HCT116 (cell line): ENCODE data around the gene PCDHB5. TPM values are rescaled to one million over a fixed set of nuclear protein-coding genes. Genes with fewer than 3 reads are reported as not detected.

ENCODE experiments used
- ATAC-seq: fragments of 200-7000 bp; cut with Tn5 transposase; 2 replicates; pipeline ENCODE4 v1.9.1; 2020; ENCODE audit warnings: mild to moderate bottlenecking, moderate library complexity
- BruUV-seq: library from RNA; stranded (reverse); fragments of 400-500 nt; replicated peaks from 2 replicates; lab custom pipeline; 2021; lab: Mats Ljungman, UMichigan
- CTCF ChIA-PET: fragments of 300-600 bp; sonication (Branson Sonifier 250); formaldehyde crosslinking; loops from one replicate; lab custom pipeline; 2021; ENCODE audit warnings: antibody characterized with exemption; lab: Charles Lee
- POLR2A ChIA-PET: fragments of 300-600, 350-600 bp; sonication (Branson Sonifier 250); formaldehyde crosslinking; loops from one replicate; lab custom pipeline; 2021; ENCODE audit warnings: antibody characterized with exemption; lab: Charles Lee
- RAD21 ChIA-PET, 2 experiments: fragments of 300-600 bp; sonication (Branson Sonifier 250); formaldehyde crosslinking; loops; one replicate each; lab custom pipeline; 2023; ENCODE audit warnings: low total read pairs in 2 of 2; ENCODE audit not compliant: uncharacterized antibody in 2 of 2, unreplicated experiment in 2 of 2, low non-redundant PET in 1 of 2; lab: Charles Lee
- DNase-seq: peaks from one replicate; pipeline ENCODE4 v3.0.0-alpha.2; 2010; ENCODE audit warnings: low read depth, low spot score
- H2AFZ ChIP-seq: fragments of 200-600 bp; shearing (Covaris generic), sonication (generic); 2 replicates; pipeline ENCODE4 v1.6.1; 2017; ENCODE audit warnings: low read depth, mixed run types, mixed read lengths, antibody characterized with exemption, low read length; ENCODE audit not compliant: poor library complexity, severe bottlenecking
- H3K27ac ChIP-seq: 2 replicates; pipeline ENCODE4 v1.5.1; 2012; ENCODE audit warnings: low read depth, low read length
- H3K27me3 ChIP-seq: fragments of 200-600 bp; sonication (generic); 2 replicates; pipeline ENCODE4 v1.6.1; 2016; ENCODE audit warnings: mixed run types, low read length, mixed read lengths; ENCODE audit not compliant: insufficient read depth
- H3K36me3 ChIP-seq, 2 experiments: fragments of 200-500 bp in 1 of 2; fragments of 200-600 bp in 1 of 2; sonication (Bioruptor generic) in 1 of 2; sonication (generic) in 1 of 2; 2 replicates each; pipeline versions ENCODE4 v1.5.1 to v1.6.1; 2014 to 2016; ENCODE audit warnings: low read length in 2 of 2, inconsistent platforms in 1 of 2, mixed read lengths in 1 of 2, mixed run types in 1 of 2; ENCODE audit not compliant: insufficient read depth in 2 of 2, control insufficient read depth in 1 of 2
- H3K4me1 ChIP-seq, 2 experiments: fragments of 200-600 bp in 1 of 2; sonication (generic) in 1 of 2; 2 replicates each; pipeline versions ENCODE4 v1.5.1 to v1.6.1; 2012 to 2017; ENCODE audit warnings: low read length in 2 of 2, inconsistent platforms in 1 of 2, mild to moderate bottlenecking in 1 of 2, mixed read lengths in 1 of 2, mixed run types in 1 of 2, moderate library complexity in 1 of 2; ENCODE audit not compliant: insufficient read depth in 2 of 2, control insufficient read depth in 1 of 2
- H3K4me2 ChIP-seq: fragments of 200-600 bp; sonication (generic); 2 replicates; pipeline ENCODE4 v1.6.1; 2017; ENCODE audit warnings: mixed run types, low read length, mixed read lengths
- H3K4me3 ChIP-seq, 2 experiments: fragments of 200-600 bp in 1 of 2; sonication (generic) in 1 of 2; replicated peaks in 1 of 2; 2 replicates each; pipeline ENCODE4 v1.5.1; 2011 to 2016; ENCODE audit warnings: low read length in 2 of 2, control low read depth in 1 of 2, low read depth in 1 of 2, mild to moderate bottlenecking in 1 of 2, mixed read lengths in 1 of 2, mixed run types in 1 of 2
- H3K79me2 ChIP-seq: fragments of 200-600 bp; sonication (generic); 2 replicates; pipeline ENCODE4 v1.6.1; 2017; ENCODE audit warnings: mild to moderate bottlenecking, mixed run types, low read length, moderate library complexity, mixed read lengths; ENCODE audit not compliant: insufficient read depth
- H3K9ac ChIP-seq: fragments of 200-600 bp; sonication (generic); 2 replicates; pipeline ENCODE4 v1.6.1; 2016; ENCODE audit warnings: low read length, mixed read lengths
- H3K9me2 ChIP-seq: fragments of 200-600 bp; sonication (generic), shearing (Covaris generic); 2 replicates; pipeline ENCODE4 v1.6.1; 2017; ENCODE audit warnings: mixed run types, mild to moderate bottlenecking, moderate library complexity; ENCODE audit not compliant: insufficient read depth
- H3K9me3 ChIP-seq, 2 experiments: fragments of 200-500 bp in 1 of 2; fragments of 200-600 bp in 1 of 2; sonication (Bioruptor generic) in 1 of 2; sonication (generic) in 1 of 2; 2 replicates each; pipeline ENCODE4 v1.6.1; 2014 to 2017; ENCODE audit warnings: low read length in 2 of 2, mixed read lengths in 2 of 2, inconsistent platforms in 1 of 2, low read depth in 1 of 2, mild to moderate bottlenecking in 1 of 2, mixed run types in 1 of 2, moderate library complexity in 1 of 2; ENCODE audit not compliant: control insufficient read depth in 1 of 2, insufficient read depth in 1 of 2
- H4K20me1 ChIP-seq: fragments of 200-600 bp; sonication (generic), shearing (Covaris generic); 2 replicates; pipeline ENCODE4 v1.6.1; 2017; ENCODE audit warnings: mixed run types, mild to moderate bottlenecking, moderate library complexity; ENCODE audit not compliant: insufficient read depth
- CEBPB ChIP-seq: IDR thresholded peaks from 2 replicates; pipeline ENCODE4 v1.6.1; 2012; ENCODE audit warnings: low read depth
- EGR1 ChIP-seq: IDR thresholded peaks from 2 replicates; pipeline ENCODE4 v1.6.1; 2012; ENCODE audit warnings: low read depth
- EZH2phosphoT487 ChIP-seq: fragments of 200-600 bp; IDR thresholded peaks from 2 replicates; pipeline ENCODE4 v1.6.1; 2018; ENCODE audit warnings: antibody characterized with exemption, borderline replicate concordance
- FOSL1 ChIP-seq: IDR thresholded peaks from 2 replicates; pipeline ENCODE4 v1.6.1; 2012; ENCODE audit warnings: low read depth
- JUND ChIP-seq: IDR thresholded peaks from 2 replicates; pipeline ENCODE4 v1.6.1; 2012
- POLR2A ChIP-seq: IDR thresholded peaks from 2 replicates; pipeline ENCODE4 v1.7.0; 2011; ENCODE audit warnings: borderline replicate concordance; ENCODE audit not compliant: insufficient read depth, insufficient read length; ENCODE audit errors: extremely low read depth
- POLR2AphosphoS5 ChIP-seq: IDR thresholded peaks from 2 replicates; pipeline ENCODE4 v1.6.1; 2011; ENCODE audit warnings: mild to moderate bottlenecking, low read depth, low read length, moderate library complexity
- REST ChIP-seq: IDR thresholded peaks from 2 replicates; pipeline ENCODE4 v1.6.1; 2012; ENCODE audit warnings: low read depth
- SIN3A ChIP-seq: IDR thresholded peaks from 2 replicates; pipeline ENCODE4 v1.6.1; 2012; ENCODE audit warnings: low read depth
- SP1 ChIP-seq: IDR thresholded peaks from 2 replicates; pipeline ENCODE4 v1.6.1; 2012; ENCODE audit warnings: low read depth
- SRF ChIP-seq: IDR thresholded peaks from 2 replicates; pipeline ENCODE4 v1.6.1; 2012; ENCODE audit warnings: low read depth
- TCF7L2 ChIP-seq: IDR thresholded peaks from 2 replicates; pipeline ENCODE4 v1.7.0; 2011; ENCODE audit warnings: borderline replicate concordance, inconsistent platforms; ENCODE audit not compliant: insufficient read depth, insufficient read length; ENCODE audit errors: extremely low read depth
- YY1 ChIP-seq: IDR thresholded peaks from 2 replicates; pipeline ENCODE4 v1.6.1; 2011; ENCODE audit warnings: low read length, low read depth, moderate library complexity, mild to moderate bottlenecking; ENCODE audit not compliant: insufficient replicate concordance; ENCODE audit errors: extremely low read depth
- ZFX ChIP-seq: fragments of 450-650 bp; IDR thresholded peaks from 2 replicates; pipeline ENCODE4 v1.6.1; 2017
- ZNF274 ChIP-seq: fragments of 200-500 bp; sonication (Bioruptor generic); IDR thresholded peaks from 2 replicates; pipeline ENCODE4 v1.6.1; 2014; ENCODE audit warnings: mild to moderate bottlenecking, low read depth, low read length, inconsistent platforms
- intact Hi-C: fragments of 100-400 bp; cut with micrococcal nuclease; formaldehyde crosslinking; loops from 2 replicates; pipeline ENCODE4 v1.10.0; 2022
- total RNA-seq: library from RNA; stranded (reverse); gene quantifications from one replicate; pipeline ENCODE4 v1.2.1, GENCODE V29; 2021; ENCODE audit not compliant: unreplicated experiment
- TF ChIP-seq, protein P1 (sequence below): IDR thresholded peaks from 2 replicates; pipeline ENCODE4 v1.6.1; 2011; ENCODE audit warnings: mild to moderate bottlenecking, low read length, moderate library complexity; ENCODE audit not compliant: insufficient replicate concordance; ENCODE audit errors: extremely low read depth
- TF ChIP-seq, protein P2 (sequence below): IDR thresholded peaks from 2 replicates; pipeline ENCODE4 v1.6.1; 2012

The PCDHB5 gene
- total RNA-seq, 1 experiment from 2014 or later = not detected

DNA sequence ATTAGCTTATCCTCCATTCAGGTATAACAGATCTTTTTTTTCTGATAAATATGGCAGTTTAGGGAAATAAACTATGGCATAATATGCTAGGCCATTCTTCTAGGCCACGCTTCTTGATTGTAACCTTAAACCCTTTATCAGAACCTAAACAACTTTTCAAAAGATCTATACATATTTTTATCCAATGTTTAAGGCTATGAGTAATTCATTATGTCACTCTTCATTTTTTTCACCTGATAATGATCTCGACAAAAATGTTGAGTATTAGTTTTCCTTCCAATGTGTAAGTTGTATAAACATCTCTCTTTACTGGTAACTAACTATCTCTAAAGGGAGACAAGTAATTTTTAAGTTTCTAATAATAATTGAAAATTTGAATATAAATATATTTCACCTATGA, 15.8 kb upstream of the PCDHB5 start:
- Histone ChIP-seq H3K79me2 (no peaks in the 10 kb centered on the region), H3K9me2 (no peaks in the 10 kb centered on the region), H3K9ac (no peak overlapping the region), H3K27ac (no peak overlapping the region), H3K4me3 (no peak overlapping the region), H3K27me3 (no peaks in the 10 kb centered on the region), H3K36me3 (no peaks in the 10 kb centered on the region), H3K4me1 (no peaks in the 10 kb centered on the region), H2AFZ (no peak overlapping the region), H3K9me3 (no peaks in the 10 kb centered on the region), H4K20me1 (no peaks in the 10 kb centered on the region), H3K4me2 (no peak overlapping the region)
- ChIA-PET CTCF (no interaction called here), POLR2A (no interaction called here), RAD21 (no interaction called here)
- BruUV-seq = no TSS peak
- intact Hi-C loops = no loop called here
- TF ChIP-seq, protein P1, sequence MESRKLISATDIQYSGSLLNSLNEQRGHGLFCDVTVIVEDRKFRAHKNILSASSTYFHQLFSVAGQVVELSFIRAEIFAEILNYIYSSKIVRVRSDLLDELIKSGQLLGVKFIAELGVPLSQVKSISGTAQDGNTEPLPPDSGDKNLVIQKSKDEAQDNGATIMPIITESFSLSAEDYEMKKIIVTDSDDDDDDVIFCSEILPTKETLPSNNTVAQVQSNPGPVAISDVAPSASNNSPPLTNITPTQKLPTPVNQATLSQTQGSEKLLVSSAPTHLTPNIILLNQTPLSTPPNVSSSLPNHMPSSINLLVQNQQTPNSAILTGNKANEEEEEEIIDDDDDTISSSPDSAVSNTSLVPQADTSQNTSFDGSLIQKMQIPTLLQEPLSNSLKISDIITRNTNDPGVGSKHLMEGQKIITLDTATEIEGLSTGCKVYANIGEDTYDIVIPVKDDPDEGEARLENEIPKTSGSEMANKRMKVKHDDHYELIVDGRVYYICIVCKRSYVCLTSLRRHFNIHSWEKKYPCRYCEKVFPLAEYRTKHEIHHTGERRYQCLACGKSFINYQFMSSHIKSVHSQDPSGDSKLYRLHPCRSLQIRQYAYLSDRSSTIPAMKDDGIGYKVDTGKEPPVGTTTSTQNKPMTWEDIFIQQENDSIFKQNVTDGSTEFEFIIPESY = no peak
- no peak for TF ChIP-seq SIN3A
- no peak for TF ChIP-seq JUND
- no peak for TF ChIP-seq YY1
- no peak for TF ChIP-seq FOSL1
- no peak for TF ChIP-seq POLR2A
- no peak for TF ChIP-seq EGR1
- TF ChIP-seq POLR2AphosphoS5 = no peak
- TF ChIP-seq EZH2phosphoT487 = no peak
- TF ChIP-seq ZNF274 = no peak
- TF ChIP-seq TCF7L2 = no peak
- TF ChIP-seq, protein P2, sequence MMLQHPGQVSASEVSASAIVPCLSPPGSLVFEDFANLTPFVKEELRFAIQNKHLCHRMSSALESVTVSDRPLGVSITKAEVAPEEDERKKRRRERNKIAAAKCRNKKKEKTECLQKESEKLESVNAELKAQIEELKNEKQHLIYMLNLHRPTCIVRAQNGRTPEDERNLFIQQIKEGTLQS = no peak
- no peak for TF ChIP-seq ZFX
- TF ChIP-seq REST = no peak
- no peak for TF ChIP-seq SP1
- no peak for TF ChIP-seq SRF
- TF ChIP-seq CEBPB = no peak
- no peak for ATAC-seq
- no peak for DNase-seq
